NT2/D1 (cell line): ENCODE data around the gene AKT1.

Experiments
- DNase-seq: peaks from one replicate; pipeline ENCODE4 v3.0.0-alpha.2; 2011; ENCODE audit warnings: low read depth, low spot score
- H3K27me3 ChIP-seq: 2 replicates; pipeline ENCODE4 v1.6.0; 2011; ENCODE audit warnings: mild to moderate bottlenecking; ENCODE audit not compliant: insufficient read length, insufficient read depth
- H3K36me3 ChIP-seq: 2 replicates; pipeline ENCODE4 v1.6.1; 2011; ENCODE audit warnings: mild to moderate bottlenecking, low read length, mixed read lengths; ENCODE audit not compliant: insufficient read depth, insufficient read length
- H3K4me1 ChIP-seq: 2 replicates; pipeline ENCODE4 v1.5.1; 2011; ENCODE audit not compliant: insufficient read depth, insufficient read length
- H3K4me3 ChIP-seq: 2 replicates; pipeline ENCODE4 v1.5.1; 2011; ENCODE audit warnings: low read depth; ENCODE audit not compliant: insufficient read length
- H3K9ac ChIP-seq: 2 replicates; pipeline ENCODE4 v1.6.0; 2011; ENCODE audit warnings: low read depth; ENCODE audit not compliant: insufficient read length
- H3K9me3 ChIP-seq: 2 replicates; pipeline ENCODE4 v1.5.1; 2011; ENCODE audit warnings: mild to moderate bottlenecking, low read length; ENCODE audit not compliant: insufficient read depth
- SUZ12 ChIP-seq: IDR thresholded peaks from 2 replicates; pipeline ENCODE4 v1.6.1; 2011; ENCODE audit not compliant: insufficient read length, insufficient read depth; ENCODE audit errors: extremely low read depth
- YY1 ChIP-seq: IDR thresholded peaks from 2 replicates; pipeline ENCODE4 v1.6.1; 2011; ENCODE audit not compliant: insufficient read length, insufficient read depth
- ZNF274 ChIP-seq: IDR thresholded peaks from 2 replicates; pipeline ENCODE4 v1.6.1; 2011; ENCODE audit warnings: mild to moderate bottlenecking, low read depth, low read length

AKT1 gene

GRCh38 chr14:104771374-104771773 lies 24.2 kb downstream of the AKT1 start:
- no peak for TF ChIP-seq ZNF274
- no peak for TF ChIP-seq SUZ12
- H3K4me1 ChIP-seq: peaks cover 8% of the 10 kb centered on the region
- no peak for DNase-seq
- no peak overlapping the region for H3K4me3 ChIP-seq
- peaks cover 68% of the 10 kb centered on the region for H3K36me3 ChIP-seq
- H3K9ac ChIP-seq: no peak overlapping the region
- H3K9me3 ChIP-seq: peaks cover 19% of the 10 kb centered on the region; the same call in 1 of the 2 replicates
- H3K27me3 ChIP-seq: no peaks in the 10 kb centered on the region

DNA sequence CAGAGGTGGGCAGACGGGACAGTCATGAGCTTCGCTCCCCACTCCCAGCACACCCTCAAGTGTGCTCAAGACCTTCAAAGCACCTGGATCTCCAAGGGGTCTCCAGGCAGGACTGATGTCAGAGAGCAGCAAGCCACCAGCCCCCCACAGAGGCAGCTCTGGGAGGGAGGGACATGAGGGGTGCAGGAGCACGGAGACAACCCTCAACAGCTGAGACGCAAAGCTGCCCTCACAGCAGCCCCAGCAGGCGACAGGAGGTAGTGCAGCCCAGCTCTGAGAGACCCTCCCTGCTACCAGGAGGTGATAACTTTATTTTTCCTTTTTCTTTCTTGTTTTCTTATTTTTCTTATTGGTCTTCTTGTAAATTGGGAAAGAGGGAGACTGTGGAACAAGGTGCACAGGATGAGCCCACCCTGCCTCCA lies 24.7 kb downstream of the AKT1 start:
- peaks cover 19% of the 10 kb centered on the region; the same call in 1 of the 2 replicates for H3K9me3 ChIP-seq
- no peak for DNase-seq
- no peaks in the 10 kb centered on the region for H3K27me3 ChIP-seq
- H3K36me3 ChIP-seq: peaks cover 65% of the 10 kb centered on the region
- H3K9ac ChIP-seq: no peak overlapping the region
- H3K4me1 ChIP-seq: peaks cover 8% of the 10 kb centered on the region
- TF ChIP-seq SUZ12 (no peak), ZNF274 (no peak), YY1 (no peak)
- no peak overlapping the region for H3K4me3 ChIP-seq

DNA sequence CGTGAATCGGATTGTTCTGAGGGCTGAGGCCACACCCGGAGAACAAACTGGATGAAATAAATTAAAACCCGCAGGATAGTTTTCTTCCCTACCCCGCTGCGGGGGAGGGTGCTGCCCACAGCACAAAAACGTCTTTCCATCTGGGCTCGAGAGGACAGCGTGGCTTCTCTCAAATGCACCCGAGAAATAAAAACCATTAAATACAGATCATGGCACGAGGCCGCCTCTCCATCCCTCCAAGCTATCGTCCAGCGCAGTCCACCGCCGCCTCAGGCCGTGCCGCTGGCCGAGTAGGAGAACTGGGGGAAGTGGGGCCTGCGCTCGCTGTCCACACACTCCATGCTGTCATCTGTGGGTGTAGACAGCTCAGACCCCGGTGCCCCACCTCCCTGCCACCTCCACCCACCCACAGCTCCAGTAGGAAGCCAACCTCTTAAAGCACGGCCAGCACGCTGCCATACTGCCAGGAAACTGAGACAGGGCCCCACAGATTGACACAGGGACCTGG lies 25.4 kb downstream of the AKT1 start:
- no peaks in the 10 kb centered on the region for H3K27me3 ChIP-seq
- peaks cover 58% of the 10 kb centered on the region for H3K36me3 ChIP-seq
- no peak for TF ChIP-seq SUZ12
- no peak for TF ChIP-seq YY1
- no peak for TF ChIP-seq ZNF274
- peaks cover 8% of the 10 kb centered on the region for H3K4me1 ChIP-seq
- no peak overlapping the region for H3K9ac ChIP-seq
- DNase-seq: no peak
- H3K4me3 ChIP-seq: no peak overlapping the region
- peaks cover 19% of the 10 kb centered on the region; the same call in 1 of the 2 replicates for H3K9me3 ChIP-seq

DNA sequence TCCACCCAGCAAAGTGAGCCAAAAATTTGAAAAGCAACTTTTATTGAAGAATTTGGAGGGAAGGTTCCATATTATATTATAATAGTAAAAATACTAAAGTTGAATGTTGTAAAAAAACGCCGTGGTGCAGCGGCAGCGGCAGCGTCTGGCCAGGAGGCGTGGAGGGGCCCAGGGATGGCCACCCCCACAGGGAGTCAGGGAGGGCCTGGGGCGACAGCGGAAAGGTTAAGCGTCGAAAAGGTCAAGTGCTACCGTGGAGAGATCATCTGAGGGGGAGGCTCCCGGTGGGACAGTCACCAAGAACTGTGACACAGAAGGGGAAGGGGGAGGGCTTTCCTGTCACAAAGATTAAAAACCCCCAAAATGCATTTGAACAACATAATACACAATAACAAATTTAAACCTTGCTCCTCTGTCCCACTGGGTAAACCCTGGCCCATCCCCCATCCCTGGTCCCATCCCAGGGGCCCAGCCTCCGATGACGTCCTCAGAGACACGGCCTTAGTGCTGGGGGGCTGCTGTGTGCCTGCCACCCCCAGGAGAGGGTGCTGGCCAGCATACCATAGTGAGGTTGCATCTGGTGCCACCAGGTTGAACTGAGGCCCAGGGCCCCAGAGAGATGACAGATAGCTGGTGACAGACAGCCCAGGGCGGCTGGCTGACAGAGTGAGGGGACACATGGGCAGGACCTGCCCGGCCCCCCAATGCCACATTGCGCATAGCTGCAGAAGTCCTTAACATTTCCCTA lies 26.1 kb downstream of the AKT1 start:
- Histone ChIP-seq H3K4me3 (no peak overlapping the region), H3K9ac (no peak overlapping the region), H3K36me3 (peaks cover 52% of the 10 kb centered on the region), H3K9me3 (peaks cover 19% of the 10 kb centered on the region; the same call in 1 of the 2 replicates), H3K27me3 (no peaks in the 10 kb centered on the region), H3K4me1 (peaks cover 8% of the 10 kb centered on the region)
- no peak for TF ChIP-seq ZNF274
- TF ChIP-seq YY1: no peak
- no peak for TF ChIP-seq SUZ12
- no peak for DNase-seq

DNA sequence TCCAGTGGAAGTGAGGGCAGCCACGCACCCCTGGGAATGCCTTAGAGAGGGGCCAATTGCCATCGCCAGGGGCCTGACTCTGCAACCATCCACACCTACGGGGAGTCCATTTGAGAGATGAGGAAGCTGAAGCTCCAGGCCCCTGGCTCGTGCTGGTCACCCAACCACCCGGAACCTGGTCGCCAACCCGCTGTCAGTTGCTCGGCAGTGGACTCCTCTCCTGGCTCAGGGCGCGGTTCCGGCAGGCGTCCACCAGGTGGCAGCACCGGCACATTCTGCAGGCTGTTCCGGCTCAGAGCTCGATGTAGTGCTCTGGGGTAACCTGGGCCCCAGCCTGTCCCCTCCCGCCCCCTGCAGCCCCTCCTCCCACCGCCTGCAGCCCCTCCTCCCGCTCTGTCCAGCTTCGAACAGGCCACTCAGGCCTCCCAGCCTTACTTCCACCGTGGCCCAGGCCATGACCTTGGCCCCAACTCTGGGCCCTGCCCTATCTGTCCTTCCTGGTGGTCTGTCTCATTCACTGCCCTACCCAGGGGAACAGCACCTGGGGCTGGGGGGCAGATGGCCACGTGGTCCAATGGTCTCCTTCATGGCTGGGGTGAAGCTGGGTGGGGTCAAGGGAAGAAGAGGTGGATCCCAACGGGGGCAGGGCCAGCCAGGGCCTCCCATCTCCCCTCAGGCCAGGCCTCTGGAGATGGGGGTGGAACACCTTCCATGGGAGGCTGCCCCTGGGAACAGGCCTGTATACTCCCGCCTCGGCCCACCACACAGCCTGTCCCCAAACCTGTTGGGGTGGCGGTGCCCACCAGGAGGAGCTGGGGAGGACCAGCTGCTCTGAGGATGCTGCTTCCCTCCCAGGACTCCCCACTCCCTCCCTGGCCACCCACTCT lies 26.9 kb downstream of the AKT1 start:
- DNase-seq: peak; percentile 66
- peaks cover 19% of the 10 kb centered on the region; the same call in 1 of the 2 replicates for H3K9me3 ChIP-seq
- no peak overlapping the region for H3K4me3 ChIP-seq
- peaks cover 8% of the 10 kb centered on the region for H3K4me1 ChIP-seq
- H3K36me3 ChIP-seq: peaks cover 44% of the 10 kb centered on the region
- peak overlapping the region; percentile 32 for H3K9ac ChIP-seq
- H3K27me3 ChIP-seq: no peaks in the 10 kb centered on the region
- TF ChIP-seq ZNF274 (no peak), YY1 (no peak), SUZ12 (no peak)

GRCh38 chr14:104767634-104767918 lies 28.0 kb downstream of the AKT1 start:
- peaks cover 33% of the 10 kb centered on the region for H3K36me3 ChIP-seq
- no peaks in the 10 kb centered on the region for H3K27me3 ChIP-seq
- H3K9me3 ChIP-seq: peaks cover 19% of the 10 kb centered on the region; the same call in 1 of the 2 replicates
- TF ChIP-seq ZNF274 (no peak), SUZ12 (no peak), YY1 (no peak)
- peaks cover 8% of the 10 kb centered on the region for H3K4me1 ChIP-seq
- peak overlapping the region; percentile 32 for H3K9ac ChIP-seq
- no peak for DNase-seq
- H3K4me3 ChIP-seq: no peak overlapping the region
